ENCODE measurements around the gene C3orf52. TPM values are rescaled to one million over a fixed set of nuclear protein-coding genes. Genes with fewer than 3 reads are reported as not detected.

C3orf52 gene
- total and polyA plus RNA-seq, 8 donors: 4.2 to 66.9 (median 35.1) TPM

- no peak overlapping the region for H3K4me3 ChIP-seq
- peaks cover 0 to 19% (median 6%) of the 10 kb centered on the region in 4 donors for H3K4me1 ChIP-seq
- 35 to 55% (median 48%) methylated on average over 1 of the region's 1 CpG for WGBS, 5 donors
- intact Hi-C loops (cut with DNase I; ENCODE audit: low total_unique reads): no loop called here
- no peak for DNase-seq
- H3K9me3 ChIP-seq: no peaks in the 10 kb centered on the region
- no peaks in the 10 kb centered on the region for H3K27me3 ChIP-seq
- H3K27ac ChIP-seq: no peak overlapping the region
- TF ChIP-seq POLR2A (IDR thresholded peaks at IDR 0.05): no peak
- H3K36me3 ChIP-seq: peaks cover 0 to 26% (median 13%) of the 10 kb centered on the region in 4 donors
Observed at GRCh38 chr3:112126511-112126911, 40.3 kb downstream of the C3orf52 start.

DNA sequence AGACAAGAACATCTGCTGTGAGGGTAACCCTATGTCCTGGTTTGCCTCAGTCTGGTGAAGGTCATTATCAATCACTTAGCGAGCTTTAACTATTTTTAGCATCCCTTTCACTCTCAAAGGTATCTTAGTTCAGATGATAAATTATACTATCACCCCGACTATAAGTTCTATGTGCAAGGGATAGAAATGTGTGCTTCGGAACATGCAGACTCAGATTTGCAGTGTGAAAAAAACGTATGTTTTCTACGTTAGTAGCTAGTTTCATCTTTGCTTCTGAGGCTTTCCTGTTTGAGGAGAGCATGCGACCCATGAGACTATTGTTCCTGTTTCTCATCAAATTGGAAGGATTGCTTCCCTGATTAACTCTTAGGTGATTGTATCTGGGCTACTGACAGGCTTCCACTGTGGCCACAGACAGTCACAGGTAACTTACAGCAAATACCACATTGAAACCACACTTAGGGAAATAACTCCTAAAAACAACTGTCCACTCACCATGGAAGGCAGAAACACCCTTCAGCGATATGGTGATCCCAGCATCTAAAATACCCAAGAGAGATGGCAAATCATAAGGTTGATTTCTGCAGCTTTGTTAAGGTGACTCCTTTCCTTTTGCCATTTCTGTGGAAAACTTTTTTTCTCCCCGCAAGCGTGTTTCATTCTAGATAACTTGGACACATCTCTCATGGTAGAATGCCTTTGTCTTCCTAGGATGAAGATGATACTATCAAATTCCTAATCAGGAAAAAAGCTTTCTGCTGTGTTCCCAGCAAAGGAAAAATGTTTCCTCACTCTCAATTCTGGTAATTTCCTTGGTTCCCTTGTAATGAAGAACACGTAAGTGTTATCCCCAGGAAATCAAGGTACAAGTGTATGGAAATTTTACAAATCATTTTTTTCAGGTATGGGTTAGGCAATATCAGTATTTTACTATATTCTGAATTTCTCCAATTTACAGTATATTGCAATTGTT lies 41.6 kb downstream of the C3orf52 start:
- peaks cover 0 to 13% (median 2%) of the 10 kb centered on the region in 4 donors for H3K4me1 ChIP-seq
- no peak for DNase-seq
- H3K27me3 ChIP-seq: no peaks in the 10 kb centered on the region
- H3K27ac ChIP-seq: no peak overlapping the region
- no peak for TF ChIP-seq POLR2A (IDR thresholded peaks at IDR 0.05)
- no peak for TF ChIP-seq EP300 (IDR thresholded peaks at IDR 0.05)
- TF ChIP-seq POLR2AphosphoS5 (IDR thresholded peaks at IDR 0.05): no peak
- no peak for TF ChIP-seq CTCF (IDR thresholded peaks at IDR 0.05)
- H3K9me3 ChIP-seq: no peaks in the 10 kb centered on the region
- 57 to 77% (median 72%) methylated on average over 10 of the region's 10 CpGs for WGBS, 5 donors
- peaks cover 0 to 25% (median 11%) of the 10 kb centered on the region in 4 donors for H3K36me3 ChIP-seq
- H3K4me3 ChIP-seq: no peak overlapping the region
- intact Hi-C loops (cut with DNase I; ENCODE audit: low total_unique reads): no loop called here

GRCh38 chr3:112128843-112129727 lies 42.9 kb downstream of the C3orf52 start:
- Histone ChIP-seq H3K4me3 (no peak overlapping the region), H3K27ac (no peak overlapping the region), H3K4me1 (peaks cover 0 to 21% (median 7%) of the 10 kb centered on the region in 4 donors), H3K36me3 (peaks cover 0 to 18% (median 11%) of the 10 kb centered on the region in 4 donors), H3K27me3 (no peaks in the 10 kb centered on the region), H3K9me3 (no peaks in the 10 kb centered on the region)
- 57 to 70% (median 64%) methylated on average over 7 of the region's 7 CpGs for WGBS, 5 donors
- TF ChIP-seq POLR2AphosphoS5 (IDR thresholded peaks at IDR 0.05) (no peak), CTCF (IDR thresholded peaks at IDR 0.05) (no peak), EP300 (IDR thresholded peaks at IDR 0.05) (no peak), POLR2A (IDR thresholded peaks at IDR 0.05) (no peak)
- DNase-seq: peak in 1 of 2 donors; percentile 75
- intact Hi-C loops (cut with DNase I; ENCODE audit: low total_unique reads): no loop called here

DNA sequence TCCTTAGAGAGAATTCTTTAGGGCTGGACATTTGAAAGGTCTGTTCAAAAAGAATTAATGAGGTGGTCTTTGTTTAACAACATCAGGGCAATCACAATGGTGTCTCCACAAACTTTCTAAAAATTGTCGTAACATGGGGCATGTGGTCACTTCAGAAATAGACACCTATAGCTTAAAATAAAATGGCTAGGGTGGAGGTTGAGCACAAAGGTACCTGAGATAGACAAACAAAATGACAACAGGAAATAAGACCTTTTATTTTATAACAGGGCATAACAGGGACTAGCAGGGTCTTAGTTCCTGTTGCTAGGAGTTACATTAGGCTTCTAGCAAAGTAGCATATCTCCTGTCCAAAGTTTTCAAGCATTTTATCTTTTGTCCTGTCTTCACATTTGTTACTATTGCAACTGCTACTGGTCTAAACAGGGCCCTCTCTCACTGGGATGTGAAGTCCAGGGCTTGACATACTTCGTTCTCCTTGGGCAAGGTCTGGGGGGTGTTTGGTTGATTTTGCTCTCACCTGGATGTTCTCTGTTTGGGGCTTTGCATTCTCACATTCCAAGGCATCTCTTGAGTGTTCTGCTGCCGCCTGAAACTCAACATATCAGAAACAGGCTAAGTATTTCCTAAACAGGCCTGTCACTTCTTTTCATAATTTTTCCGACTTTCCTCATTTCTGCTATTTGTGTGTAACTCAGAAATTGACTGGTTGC lies 43.9 kb downstream of the C3orf52 start:
- Histone ChIP-seq H3K4me3 (no peak overlapping the region), H3K4me1 (peaks cover 4 to 31% (median 14%) of the 10 kb centered on the region in 4 donors), H3K27ac (no peak overlapping the region), H3K27me3 (no peaks in the 10 kb centered on the region), H3K36me3 (peaks cover 0 to 18% (median 9%) of the 10 kb centered on the region in 4 donors), H3K9me3 (no peaks in the 10 kb centered on the region)
- TF ChIP-seq POLR2A (IDR thresholded peaks at IDR 0.05) (no peak), EP300 (IDR thresholded peaks at IDR 0.05) (no peak), CTCF (IDR thresholded peaks at IDR 0.05) (no peak), POLR2AphosphoS5 (IDR thresholded peaks at IDR 0.05) (no peak)
- 90 to 95% (median 93%) methylated on average over 4 of the region's 4 CpGs for WGBS, 5 donors
- intact Hi-C loops (cut with DNase I; ENCODE audit: low total_unique reads): no loop called here
- DNase-seq: no peak
